Mononuclear cell (primary cell): Measurements from ENCODE around the gene ZNF418. TPM values are rescaled to one million over a fixed set of nuclear protein-coding genes. Genes with fewer than 3 reads are reported as not detected.
"Not testable (repeated sequence)": the region's sequence is repeated elsewhere in the genome, so short reads cannot be mapped to it uniquely, and the experiment has no call there.

ENCODE experiments used
- H3K27me3 ChIP-seq: 2 replicates; pipeline ENCODE4 v1.6.0; 2011; ENCODE audit warnings: low read length, control low read depth; ENCODE audit not compliant: insufficient read depth
- H3K4me1 ChIP-seq: 2 replicates; pipeline ENCODE4 v1.5.1; 2011; ENCODE audit warnings: mild to moderate bottlenecking, low read length, control low read depth; ENCODE audit not compliant: insufficient read depth
- H3K4me3 ChIP-seq: 2 replicates; pipeline ENCODE4 v1.5.1; 2011; ENCODE audit warnings: mild to moderate bottlenecking, low read length, moderate library complexity
- H3K9me3 ChIP-seq: 2 replicates; pipeline ENCODE4 v1.5.1; 2011; ENCODE audit warnings: low read depth, mild to moderate bottlenecking, control low read depth, low read length
- total RNA-seq: library from RNA; depleted of rRNA; stranded (reverse); fragments of >200 nt; gene quantifications from one replicate; pipeline ENCODE4 v1.2.3, GENCODE V29; 2012

The ZNF418 gene
- total RNA-seq, 1 donor, result 2.7 TPM

DNA sequence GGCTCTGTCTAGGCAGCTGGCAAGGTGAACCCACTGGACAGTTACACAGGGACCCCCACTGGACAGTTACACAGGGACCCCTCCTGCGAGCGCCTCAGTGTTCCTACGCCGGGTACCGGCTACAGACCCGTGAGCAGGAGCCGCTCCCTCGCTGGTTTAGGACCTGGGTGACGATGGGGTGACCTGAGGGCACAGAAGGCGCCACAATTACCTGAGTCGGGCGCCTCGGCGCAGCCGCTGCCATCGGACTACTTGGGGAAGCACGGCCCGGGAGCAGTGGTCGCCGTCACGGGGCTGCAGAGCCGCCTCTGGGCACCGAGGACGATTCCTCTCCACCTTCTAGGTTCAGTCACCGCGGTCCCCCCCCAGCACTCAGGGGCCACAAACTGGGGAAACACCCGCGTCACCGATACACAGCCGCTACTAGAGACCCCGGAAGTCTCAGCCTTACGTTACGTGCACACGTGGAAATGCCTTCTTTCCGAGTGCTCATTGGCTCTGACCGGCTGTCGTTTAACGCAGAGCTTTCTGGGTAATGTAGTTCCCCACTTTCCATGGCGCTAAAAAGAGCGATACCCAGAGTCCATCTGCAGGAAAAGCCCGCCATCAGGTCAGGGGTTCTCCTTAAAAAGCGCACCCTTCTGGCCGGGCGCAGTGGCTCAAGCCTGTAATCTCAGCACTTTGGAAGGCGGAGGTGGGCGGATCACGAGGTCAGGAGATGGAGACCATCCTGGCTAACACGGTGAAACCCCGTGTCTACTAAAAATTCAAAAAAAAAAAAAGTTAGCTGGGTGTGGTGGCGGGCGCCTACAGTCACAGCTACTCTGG is 18.8 kb downstream of the ZNF418 start, which contains the start of gene ZNF417:
Gene ZNF417 (minus strand): TSS at position 425 of the 828 bp plus-strand sequence. CDS start 181 bp downstream, at position 244.
- not testable (repeated sequence) for H3K9me3 ChIP-seq, H3K27me3 ChIP-seq
- Histone ChIP-seq H3K4me3 (peak within 1 kb of the TSS; percentile 84), H3K4me1 (peaks cover 12% of the 10 kb centered on the region)

DNA sequence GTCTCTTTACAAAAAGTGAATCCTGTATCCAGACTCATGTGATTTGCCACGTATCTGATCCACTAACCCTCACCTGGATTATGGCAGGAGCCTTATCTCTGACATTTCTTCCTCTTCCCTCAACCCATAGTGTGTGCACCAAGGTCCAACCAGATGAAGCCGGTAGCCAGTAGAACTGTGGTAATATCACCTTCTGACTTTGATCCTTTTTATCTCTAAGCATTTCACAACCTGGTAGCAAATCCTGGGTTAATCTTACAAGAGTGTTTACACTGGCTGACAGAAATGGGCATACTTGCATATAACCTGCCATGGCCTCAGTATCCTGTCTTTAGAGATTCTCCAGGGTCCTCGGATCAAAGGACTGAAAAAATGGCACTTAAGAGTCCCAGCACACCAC is 20.7 kb downstream of the ZNF418 start:
- no peaks in the 10 kb centered on the region for H3K9me3 ChIP-seq
- peaks cover 12% of the 10 kb centered on the region for H3K4me1 ChIP-seq
- H3K27me3 ChIP-seq, result no peaks in the 10 kb centered on the region
- no peak overlapping the region for H3K4me3 ChIP-seq

DNA sequence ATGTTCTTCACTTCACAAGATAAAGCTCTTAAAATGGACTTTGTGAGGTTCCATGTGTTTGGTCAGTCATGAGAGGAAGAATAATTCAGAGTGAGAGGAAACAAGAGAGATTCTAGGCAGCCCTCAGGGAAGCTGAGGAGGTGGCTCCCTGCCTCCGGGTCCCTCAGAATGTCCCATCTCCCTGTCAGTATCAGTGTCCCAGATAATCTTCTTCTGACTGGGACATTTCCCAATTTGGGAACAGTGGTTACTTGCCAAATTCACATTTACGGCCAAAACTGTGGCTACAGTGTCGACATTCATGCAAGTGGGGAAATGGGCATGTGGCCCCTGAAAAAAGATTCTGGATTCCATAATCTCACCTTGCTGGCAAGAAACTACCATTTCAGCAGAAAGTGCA is 27.8 kb downstream of the ZNF418 start:
- H3K9me3 ChIP-seq, result peaks cover 7% of the 10 kb centered on the region
- H3K4me3 ChIP-seq, result no peak overlapping the region
- no peaks in the 10 kb centered on the region for H3K27me3 ChIP-seq
- H3K4me1 ChIP-seq, result no peaks in the 10 kb centered on the region

DNA sequence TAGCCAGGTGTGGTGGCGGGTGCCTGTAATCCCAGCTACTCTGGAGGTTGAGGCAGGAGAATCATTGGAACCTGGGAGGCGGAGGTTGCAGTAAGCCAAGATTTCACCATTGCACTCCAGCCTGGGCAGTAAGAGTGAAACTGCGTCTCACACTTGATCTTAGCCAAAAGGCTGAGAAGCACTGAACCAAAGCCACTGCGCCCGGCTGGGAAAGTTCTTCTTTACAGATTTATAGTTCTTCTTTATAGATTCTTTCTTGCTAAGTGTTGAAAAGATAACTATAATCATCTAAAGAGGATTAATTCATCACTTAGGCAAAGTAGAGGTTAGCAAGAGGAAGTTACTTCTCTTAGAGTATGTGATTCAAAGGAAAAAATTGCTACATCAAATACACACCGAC is 29.9 kb downstream of the ZNF418 start:
- peaks cover 7% of the 10 kb centered on the region for H3K9me3 ChIP-seq
- no peaks in the 10 kb centered on the region for H3K4me1 ChIP-seq
- H3K27me3 ChIP-seq, result no peaks in the 10 kb centered on the region
- H3K4me3 ChIP-seq, result no peak overlapping the region

DNA sequence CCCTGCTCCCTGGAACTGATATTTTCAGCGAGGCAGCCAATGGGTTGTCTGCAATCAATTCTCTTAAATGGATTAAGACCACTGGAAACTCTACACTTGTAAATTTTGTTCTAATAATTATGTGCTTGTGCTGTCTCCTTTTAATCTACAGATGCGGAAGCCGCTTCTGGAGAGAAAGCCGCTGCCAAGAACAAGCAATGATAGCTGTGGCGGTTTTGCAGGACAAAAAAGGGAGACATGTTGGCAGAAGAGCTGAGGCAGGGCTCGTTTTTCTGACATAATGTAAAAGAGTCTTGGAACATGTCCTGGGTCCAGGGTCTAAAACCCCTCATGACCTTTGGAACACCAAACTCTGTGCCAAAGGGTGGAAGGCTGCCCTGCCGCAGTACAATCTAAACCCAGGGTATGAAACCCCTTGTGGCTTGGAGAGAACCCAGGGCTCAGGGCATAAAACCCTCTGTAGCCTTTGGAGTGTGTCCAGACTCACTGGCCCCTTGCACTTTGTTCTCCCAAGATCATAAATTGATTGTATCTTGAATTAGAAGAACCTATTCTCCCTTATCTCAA is 31.5 kb downstream of the ZNF418 start:
- no peak overlapping the region for H3K4me3 ChIP-seq
- no peaks in the 10 kb centered on the region for H3K27me3 ChIP-seq
- no peaks in the 10 kb centered on the region for H3K4me1 ChIP-seq
- peaks cover 7% of the 10 kb centered on the region for H3K9me3 ChIP-seq

DNA sequence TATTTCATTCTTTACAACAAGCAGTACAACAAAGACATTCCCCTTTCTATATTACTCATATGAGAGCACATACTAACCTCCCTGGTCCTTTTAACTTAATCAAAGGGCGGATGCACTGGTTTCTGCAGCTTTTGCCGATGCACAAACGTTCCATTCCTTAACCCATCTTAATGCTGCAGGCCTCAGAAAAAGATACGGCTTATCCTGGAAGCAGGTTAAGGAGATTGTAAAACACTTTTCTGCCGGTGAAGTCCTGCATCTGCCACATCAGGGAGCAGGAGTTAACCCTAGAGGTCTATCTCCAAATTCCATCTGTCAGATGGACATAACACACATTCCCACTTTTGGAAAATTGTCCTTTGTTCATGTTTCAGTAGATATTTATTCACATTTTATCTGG is 34.9 kb downstream of the ZNF418 start:
- H3K4me3 ChIP-seq, result no peak overlapping the region
- H3K9me3 ChIP-seq, result no peaks in the 10 kb centered on the region
- no peaks in the 10 kb centered on the region for H3K4me1 ChIP-seq
- H3K27me3 ChIP-seq, result no peaks in the 10 kb centered on the region

DNA sequence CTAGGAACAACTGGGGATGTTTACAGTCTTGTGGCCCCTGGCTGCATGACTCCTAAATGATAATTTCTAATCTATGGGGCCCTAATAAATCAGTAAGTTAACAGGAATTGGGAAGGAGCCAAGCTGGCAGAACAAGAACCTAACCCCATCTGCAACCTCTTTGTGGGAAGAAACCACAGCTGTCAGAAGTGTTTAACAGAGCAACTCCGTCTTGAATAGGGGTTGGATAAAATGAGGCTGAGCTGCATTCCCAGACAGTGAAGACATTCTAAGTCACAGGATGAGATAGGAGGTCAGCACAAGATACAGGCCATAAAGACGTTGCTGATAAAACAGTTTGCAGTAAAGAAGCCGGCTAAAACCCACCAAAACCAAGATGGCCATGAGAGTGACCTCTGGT is 44.5 kb downstream of the ZNF418 start:
- H3K27me3 ChIP-seq, H3K4me3 ChIP-seq, H3K9me3 ChIP-seq: not testable (repeated sequence)
- peaks cover 25% of the 10 kb centered on the region for H3K4me1 ChIP-seq

DNA sequence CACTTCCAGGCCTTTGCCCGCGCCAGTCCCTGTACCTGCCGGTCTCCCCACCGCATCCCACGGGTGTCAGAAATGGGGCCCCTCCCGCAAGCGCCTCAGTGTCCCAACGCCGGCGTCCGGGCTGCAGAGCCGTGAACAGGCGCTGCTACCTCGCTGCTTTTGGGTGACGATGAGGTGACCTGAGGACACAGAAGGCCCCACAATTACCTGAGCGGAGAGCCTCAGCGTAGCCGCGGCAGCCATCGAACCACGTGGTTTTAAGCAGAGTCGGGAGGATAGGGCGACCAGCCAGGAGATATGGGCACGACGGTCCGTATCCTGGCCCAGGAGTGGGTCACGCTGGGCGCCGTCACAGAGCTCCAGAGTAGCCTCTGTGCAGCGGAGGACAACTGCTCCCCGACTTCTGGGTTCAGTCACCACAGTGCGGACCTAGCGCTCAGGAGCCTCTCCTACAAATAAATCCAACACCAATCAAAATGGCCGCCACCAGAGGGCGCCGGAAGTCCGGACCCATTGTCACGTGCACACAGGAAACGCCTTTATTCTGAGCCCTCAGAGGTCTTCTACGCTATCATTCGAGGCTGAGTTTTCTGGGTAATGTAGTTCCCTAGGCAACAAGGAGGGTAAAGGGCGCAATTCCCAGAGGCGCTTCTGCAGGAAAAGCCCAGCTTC is 46.5 kb downstream of the ZNF418 start, which contains the start of gene ZNF814:
Gene ZNF814 (minus strand): TSS at position 478 of the 672 bp plus-strand sequence. CDS start 235 bp downstream, at position 243.
- Histone ChIP-seq H3K27me3 (no peaks in the 10 kb centered on the region), H3K9me3 (no peaks in the 10 kb centered on the region), H3K4me1 (peaks cover 25% of the 10 kb centered on the region), H3K4me3 (peak within 1 kb of the TSS; percentile 58)

DNA sequence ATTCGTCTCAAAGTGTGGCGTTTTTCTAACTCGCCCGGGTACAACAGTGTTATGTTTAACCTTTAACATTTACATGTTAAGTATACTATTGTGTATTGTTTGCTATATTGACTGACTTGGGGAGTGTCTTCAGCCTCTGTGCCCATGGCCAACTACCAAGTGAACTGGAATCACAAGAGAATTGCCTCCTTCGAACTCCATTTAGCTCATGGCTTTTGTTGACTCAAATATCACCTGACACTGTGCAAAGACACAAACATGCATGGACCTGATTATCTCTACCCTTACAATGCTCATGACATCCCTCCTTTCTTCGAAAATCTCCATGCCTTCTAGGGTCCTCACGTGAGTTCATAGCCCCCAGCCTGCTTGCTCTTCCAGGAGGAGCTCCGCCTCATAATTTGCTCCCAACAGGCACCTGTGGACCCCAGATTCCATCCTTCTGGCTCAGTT is 47.1 kb downstream of the ZNF418 start:
- H3K4me1 ChIP-seq, result peaks cover 25% of the 10 kb centered on the region
- H3K4me3 ChIP-seq, result peak overlapping the region; percentile 58
- no peaks in the 10 kb centered on the region for H3K27me3 ChIP-seq
- H3K9me3 ChIP-seq, result no peaks in the 10 kb centered on the region

DNA sequence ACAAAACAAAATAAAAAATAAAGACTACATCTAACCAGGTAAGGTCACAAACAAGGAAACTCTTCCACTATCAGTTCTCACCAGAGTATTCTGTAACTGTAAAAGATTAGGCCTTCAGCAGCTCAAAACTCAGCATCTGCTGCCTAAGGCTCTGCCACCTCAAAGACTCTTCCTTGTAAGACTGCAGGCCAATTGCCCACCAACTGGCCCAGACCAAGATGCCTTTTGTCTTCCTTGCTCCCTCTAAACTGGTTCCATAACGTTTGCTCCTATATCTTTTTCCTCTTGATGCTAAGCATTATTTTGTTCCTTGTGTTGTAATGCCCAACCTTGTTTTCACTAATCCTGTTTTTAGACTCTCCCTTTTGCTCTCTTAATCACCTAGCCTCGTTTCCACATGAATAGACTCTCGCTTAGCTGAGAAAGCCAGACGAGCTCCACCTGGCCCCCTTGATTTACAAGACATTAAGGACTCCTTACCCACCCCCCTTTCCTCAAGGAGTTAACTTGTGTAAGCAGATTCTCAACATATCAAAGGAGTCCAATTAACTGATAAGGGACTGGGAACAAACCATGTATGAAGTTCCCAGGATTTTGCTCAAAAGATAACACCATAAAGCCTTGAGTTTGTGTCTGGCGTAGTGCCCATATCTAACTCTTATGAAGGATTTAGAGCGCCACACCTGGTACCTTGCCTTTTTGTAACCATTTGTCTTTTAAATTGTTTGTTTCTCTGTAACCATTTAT is 47.8 kb downstream of the ZNF418 start:
- Histone ChIP-seq H3K9me3 (no peaks in the 10 kb centered on the region), H3K4me3 (no peak overlapping the region), H3K27me3 (no peaks in the 10 kb centered on the region), H3K4me1 (peaks cover 25% of the 10 kb centered on the region)

DNA sequence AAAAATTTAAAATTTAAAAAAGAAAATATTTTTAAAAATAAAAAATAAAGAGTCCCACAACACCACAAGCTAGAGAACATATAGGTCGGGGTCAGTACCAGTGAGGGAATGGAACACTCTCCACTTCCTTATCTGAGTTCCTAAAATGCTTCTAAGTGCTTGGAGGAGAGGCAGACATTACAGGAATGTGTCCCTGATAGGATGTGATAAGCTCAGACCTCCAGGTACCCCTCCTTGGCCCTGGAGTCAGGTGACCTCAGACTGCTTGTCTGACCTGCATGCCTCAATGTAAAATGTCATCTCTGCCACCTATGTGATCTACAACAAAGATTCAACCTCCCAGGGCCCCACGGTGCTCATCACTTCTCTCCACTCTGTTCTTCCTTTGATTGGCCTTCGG is 49.2 kb downstream of the ZNF418 start:
- no peaks in the 10 kb centered on the region for H3K9me3 ChIP-seq
- no peaks in the 10 kb centered on the region for H3K27me3 ChIP-seq
- H3K4me1 ChIP-seq, result peaks cover 25% of the 10 kb centered on the region
- no peak overlapping the region for H3K4me3 ChIP-seq

DNA sequence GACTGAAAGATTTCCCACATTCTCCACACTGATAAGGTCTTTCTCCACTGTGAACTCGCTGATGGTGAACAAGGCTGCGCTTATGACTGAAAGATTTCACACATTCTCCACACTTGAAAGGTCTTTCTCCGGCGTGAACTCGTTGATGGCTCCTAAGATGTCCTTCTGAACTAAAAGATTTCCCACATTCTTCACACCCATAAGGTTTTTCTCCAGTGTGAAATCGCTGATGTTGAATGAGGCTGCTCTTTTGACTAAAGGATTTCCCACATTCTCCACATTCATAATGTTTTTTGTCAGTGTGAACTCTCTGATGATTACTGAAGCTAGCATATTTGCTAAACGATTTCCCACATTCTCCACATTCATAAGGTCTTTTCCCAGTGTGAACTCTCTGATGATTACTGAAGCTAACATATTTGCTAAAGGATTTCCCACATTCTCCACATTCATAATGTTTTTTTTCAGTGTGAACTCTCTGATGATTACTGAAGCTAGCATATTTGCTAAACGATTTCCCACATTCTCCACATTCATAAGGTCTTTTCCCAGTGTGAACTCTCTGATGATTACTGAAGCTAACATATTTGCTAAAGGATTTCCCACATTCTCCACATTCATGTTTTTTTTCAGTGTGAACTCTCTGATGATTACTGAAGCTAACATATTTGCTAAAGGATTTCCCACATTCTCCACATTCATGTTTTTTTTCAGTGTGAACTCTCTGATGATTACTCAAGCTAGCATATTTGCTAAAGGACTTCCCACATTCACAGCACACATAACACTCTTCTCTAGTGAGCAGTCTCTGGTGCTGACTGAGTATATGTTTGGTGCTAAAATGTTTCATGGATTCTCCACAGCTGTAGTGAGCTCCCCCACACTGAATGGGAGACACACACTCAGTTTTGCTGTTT is 61.1 kb downstream of the ZNF418 start:
- not testable (repeated sequence) for H3K4me1 ChIP-seq, H3K27me3 ChIP-seq, H3K4me3 ChIP-seq
- H3K9me3 ChIP-seq, result peaks cover 57% of the 10 kb centered on the region

DNA sequence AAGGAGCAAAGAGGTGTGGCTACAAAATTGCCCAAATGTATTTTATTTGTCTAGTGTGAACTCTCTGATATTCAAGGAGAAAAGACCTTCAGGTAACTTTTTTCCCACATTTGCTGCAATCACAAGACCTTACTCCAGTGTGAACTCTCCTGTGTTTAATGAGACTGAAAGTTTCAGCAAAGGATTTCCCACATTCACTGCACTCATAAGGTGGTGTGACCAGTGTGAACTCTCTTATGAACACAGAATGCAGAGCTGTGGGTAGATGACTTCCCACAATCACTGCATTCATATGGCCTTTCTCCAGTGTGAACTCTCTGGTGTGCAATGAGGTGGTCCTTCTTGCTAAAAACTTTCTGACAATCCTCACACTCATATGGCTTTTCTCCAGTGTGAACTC is 62.8 kb downstream of the ZNF418 start:
- Histone ChIP-seq H3K4me1 (no peaks in the 10 kb centered on the region), H3K4me3 (no peak overlapping the region), H3K9me3 (peaks cover 63% of the 10 kb centered on the region), H3K27me3 (no peaks in the 10 kb centered on the region)
